Cerebellar cortex (tissue), 1 donor: ENCODE measurements around the gene BST2.
"Not testable (repeated sequence)": the region's sequence is repeated elsewhere in the genome, so short reads cannot be mapped to it uniquely, and the experiment has no call there.

Experiments used
- DNase-seq: peaks from one replicate; pipeline ENCODE4 v3.0.0-alpha.2; 2015; ENCODE audit warnings: low spot score

The BST2 gene

DNA sequence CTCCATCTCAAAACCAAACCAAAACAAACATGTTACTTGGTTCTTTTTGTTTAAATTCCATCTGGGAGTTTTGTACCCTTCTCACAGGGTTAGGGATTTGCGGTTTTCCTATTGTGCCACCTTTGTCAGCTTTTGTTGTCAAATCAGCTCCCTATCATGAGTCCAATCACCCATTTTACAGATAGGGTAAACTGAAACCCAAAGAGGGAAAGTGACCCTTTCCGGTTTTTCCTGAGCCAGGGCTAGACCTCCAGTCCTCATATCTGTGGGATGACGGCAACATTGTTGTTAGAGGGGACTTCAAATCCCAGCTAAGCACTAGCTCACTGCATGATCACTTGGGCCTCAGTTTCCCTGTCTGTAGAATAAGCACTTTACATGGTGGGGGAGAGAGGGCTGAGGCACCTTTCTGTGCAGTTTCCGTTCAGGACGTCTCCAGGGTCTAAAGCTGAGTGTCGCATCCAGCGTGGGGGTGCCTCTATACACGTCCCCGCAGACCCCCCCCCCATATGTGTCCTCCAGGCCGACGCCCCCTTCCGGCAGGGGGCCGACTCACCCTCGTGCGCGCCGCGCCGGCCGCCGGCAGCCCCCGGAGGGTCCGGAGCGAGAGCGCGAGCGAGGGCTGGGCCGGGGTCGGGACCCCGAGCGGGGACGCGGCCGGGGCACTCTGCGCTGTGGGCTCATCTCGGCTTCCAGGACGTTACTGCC lies 15.3 kb downstream of the BST2 start:
- DNase-seq, result no peak

DNA sequence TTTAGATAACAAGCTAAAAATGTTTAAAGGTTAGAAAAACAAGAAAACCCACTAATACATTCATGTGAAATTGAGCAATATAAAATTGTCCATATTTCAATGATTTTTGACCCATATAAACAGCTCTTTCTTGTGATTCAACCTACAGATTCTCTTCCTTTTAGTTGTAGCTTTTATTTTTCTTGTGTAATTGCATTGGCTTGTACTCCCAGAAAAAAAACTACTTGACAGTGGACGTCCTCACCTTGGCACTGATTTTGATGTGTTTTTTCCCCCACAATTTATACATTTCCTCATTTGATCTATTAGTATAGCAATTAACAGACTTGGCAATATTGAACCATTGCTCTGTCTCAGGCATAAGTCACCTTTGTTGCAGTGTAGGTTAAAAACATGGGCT lies 16.1 kb downstream of the BST2 start:
- no peak for DNase-seq

DNA sequence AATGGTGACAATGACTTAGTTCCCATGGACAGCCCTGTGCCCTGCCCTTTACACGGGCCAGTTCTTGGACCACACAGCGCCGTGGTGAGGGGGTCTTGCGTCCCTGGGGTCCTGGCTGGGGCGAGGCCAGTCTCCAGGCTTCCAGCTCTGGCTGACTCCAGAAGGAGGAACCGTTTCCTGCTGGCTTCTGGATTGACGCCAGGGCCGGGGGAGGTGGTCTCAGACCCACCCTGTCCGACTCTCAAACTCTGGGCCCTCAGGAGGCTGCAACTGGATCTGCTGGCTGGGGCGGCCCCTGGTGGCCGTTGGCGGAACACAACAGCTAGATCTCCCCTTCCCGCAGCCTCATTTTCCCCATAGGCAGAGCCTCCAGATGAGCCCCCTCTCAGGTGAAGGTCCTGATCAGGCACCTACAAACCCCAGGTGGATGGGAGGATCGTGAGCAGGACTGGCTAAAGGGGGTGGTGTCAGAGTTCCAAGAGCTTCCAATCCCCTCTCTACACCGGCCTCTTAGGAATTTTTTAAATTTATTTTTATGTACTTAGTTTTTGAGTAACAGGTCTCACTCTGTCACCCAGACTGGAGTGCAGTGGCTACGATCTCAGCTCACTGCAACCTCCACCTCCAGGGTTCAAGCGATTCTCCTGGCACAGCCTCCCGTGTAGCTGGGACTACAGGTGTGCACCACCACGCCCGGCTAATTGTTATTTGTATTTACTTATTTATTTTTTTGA lies 19.4 kb downstream of the BST2 start:
- peak; percentile 56 for DNase-seq

- DNase-seq, result no peak
Observed at GRCh38 chr19:17380426-17381138, 24.8 kb downstream of the BST2 start.

- no peak for DNase-seq
Observed at GRCh38 chr19:17379221-17379631, 26.2 kb downstream of the BST2 start.

DNA sequence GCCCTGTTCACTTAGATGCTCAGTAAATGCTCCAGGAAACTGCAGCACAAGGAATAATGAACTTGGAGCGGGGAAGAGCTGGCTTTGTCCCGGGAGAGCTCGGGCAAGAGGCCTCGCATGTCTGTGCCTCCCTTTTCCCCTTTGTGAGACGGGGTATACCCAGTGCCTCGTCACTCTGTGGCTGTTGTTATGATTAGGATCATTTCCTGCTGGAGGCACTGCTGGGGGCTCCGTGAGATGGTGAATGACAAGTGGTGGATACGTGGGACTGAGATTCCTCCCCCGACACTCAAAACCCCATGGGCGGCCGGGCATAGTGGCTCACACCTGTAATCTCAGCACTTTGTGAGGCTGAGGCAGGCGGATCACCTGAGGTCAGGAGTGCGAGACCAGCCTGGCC lies 27.2 kb downstream of the BST2 start:
- no peak for DNase-seq

DNA sequence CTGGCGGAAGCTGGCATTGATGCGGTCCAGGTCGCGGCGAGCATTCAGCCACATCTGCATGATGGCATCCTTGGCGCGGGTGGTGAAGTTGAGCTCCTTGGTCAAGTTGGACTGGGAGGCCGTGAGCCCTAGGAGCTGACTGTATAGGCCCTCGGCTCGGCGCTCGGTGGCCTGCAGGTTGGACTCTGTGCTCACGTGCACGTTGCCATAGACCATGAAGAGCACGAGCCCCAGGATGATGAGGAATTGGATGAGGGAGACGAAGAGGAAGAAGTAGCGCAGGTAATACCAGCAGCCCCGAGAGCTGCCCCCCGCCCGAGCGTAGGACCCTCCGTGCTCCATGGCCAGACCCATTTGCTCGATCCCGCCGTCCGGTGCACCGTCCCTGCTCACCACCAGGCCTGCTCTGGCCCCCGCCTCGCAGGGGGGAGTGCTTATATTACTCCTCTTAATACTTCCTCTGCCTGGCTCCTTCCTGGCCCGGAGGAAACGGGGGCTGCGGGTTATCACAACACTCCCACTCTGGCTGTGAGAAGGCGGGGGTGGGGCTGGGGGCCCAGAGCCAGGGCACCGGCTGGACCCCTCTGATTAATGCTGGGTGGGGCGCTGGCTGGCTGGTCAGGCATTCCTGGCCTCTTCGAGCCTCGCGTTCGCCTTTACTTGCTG lies 28.4 kb downstream of the BST2 start, which contains the start of gene PLVAP:
PLVAP (minus strand) TSS at position 408 of the 666 bp plus-strand sequence; CDS start at position 354, 54 bp downstream.
- no peak for DNase-seq

DNA sequence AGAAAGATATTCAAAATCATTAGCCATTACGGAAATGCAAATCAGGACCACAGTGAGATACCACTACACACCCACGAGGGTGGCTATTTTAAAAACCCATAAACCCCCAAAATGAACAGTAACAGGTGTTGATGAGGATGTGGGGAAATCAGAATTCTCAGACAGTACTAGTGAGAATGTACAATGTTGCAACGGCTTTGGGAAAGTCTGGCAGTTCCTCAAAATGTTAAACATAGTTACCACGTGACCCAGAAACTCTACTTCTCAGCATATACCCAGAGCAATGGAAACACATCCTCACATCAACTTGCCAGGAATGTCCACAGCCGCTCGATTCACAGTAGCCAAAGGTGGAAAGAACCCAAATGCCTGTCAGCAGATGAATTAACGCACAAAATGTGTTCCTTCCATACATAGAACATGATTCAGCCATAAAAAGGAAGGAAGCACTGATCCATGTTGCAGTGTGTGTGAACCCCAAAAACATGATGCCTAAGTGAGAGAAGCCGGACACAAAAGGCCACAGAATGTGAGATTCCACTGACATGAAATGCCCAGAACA lies 35.3 kb downstream of the BST2 start:
- no peak for DNase-seq

DNA sequence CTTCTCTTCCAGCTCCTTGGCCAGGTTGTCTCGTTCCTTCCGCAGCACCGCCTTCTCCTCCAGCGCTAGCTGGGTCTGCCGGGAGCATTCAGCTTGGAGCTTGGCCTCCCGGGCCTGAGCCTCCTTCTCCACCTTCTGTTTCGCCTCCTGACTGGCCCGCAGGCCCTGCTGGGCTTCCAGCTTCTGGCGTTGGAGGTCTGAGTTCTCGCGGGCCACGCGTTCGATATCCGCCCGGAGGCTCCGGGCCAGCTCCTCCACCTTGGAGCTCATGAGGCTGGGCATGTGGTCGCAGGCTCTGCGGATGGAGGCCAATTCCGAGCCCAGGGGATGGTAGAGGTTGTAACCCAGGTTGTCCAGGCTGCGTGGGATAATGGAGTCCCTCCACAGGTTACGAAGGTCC lies 40.1 kb downstream of the BST2 start:
- no peak for DNase-seq

- not testable (repeated sequence) for DNase-seq
Observed at GRCh38 chr19:17363852-17364605, 41.4 kb downstream of the BST2 start.

DNA sequence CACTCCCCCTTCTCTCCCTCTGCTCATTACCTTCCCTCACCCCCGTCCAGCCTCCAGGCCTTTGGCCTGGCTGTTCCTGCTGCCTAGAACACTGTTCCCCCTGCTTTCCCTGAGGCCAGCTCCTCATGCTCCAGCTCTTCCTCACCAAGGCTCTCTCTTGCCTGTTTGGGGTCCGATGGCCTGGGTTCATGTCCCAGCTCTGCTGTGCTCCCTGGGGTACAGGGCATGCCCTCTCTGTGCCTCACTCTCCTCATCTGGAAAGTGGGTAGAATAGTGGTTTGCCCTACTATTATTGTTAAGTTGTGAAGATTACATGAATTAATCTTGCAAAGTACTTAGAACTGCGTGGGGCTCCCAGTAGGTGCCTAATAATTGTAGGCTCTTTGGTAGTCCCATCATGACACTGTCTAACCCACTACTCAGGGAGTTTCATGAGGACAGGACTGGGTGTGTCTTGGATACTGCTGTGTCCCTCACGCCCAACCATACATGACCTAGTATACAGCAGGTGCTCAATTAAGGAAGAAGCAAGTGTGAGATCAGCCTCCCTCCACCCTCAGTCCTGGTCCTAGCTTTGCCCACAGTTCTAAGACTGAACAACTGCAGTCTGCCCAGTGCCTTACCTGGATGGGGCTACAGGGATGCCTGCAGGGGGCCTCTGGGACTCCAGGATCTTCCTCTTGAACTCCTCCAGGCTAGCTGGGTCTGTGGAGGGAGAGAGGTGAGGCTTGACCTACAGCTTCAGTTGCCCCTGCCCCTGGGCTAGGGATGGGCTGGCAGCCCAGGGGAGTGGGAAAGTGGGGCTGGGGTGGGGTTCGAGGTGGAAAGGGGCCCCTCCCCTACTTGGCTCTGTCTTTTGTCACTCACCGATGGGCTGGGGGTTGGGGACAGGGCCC lies 45.3 kb downstream of the BST2 start:
- DNase-seq, result no peak

- DNase-seq, result no peak
Observed at GRCh38 chr19:17358395-17358794, 47.0 kb downstream of the BST2 start.

GRCh38 chr19:17357724-17358123 lies 47.7 kb downstream of the BST2 start:
- DNase-seq, result no peak

GRCh38 chr19:17357078-17357666 lies 48.3 kb downstream of the BST2 start:
- no peak for DNase-seq

DNA sequence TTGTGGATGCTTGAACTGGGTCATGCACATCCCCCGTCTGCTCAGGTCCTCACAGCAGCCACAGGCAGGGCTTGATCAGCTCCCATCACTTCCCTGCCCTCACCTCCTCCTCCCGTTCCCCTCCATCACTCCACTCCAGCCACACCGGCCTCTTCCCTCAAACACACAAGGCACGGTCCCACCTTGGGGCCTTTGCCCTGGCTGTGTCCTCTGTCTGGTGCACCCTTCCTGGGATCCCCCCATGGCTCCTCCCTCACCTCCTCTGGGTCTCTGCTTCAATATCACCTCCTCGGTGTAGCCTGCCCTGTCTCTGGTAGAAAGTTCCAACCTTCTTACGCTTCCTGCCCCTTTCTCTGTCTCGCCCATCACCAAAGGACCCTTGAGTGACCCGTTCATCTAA lies 52.0 kb downstream of the BST2 start:
- no peak for DNase-seq
